ENCODE results near the gene SPATA45. TPM values are rescaled to one million over a fixed set of nuclear protein-coding genes. Genes with fewer than 3 reads are reported as not detected.

The SPATA45 gene
- total and polyA plus RNA-seq, 2 of the 8 experiments (the other 6 are each of a cell fraction or from before 2014, with no cell fraction given), result 0.21 to 0.65 TPM

- Histone ChIP-seq H3K27me3 (replicated peaks in 1 of 4; ENCODE audit: control insufficient read depth in 3 of 4, extremely low read depth in 1 of 4, insufficient read depth in 3 of 4, low read length in 3 of 4) (no peaks in the 10 kb centered on the region), H2BK12ac (ENCODE audit: low read depth, low read length) (no peak overlapping the region), H3K36me3 (ENCODE audit: control insufficient read depth in 2 of 4, insufficient read depth in 4 of 4, low read length in 3 of 4) (no peaks in the 10 kb centered on the region; a peak in 1 of 8 replicates), H3K79me2 (ENCODE audit: control insufficient read depth in 1 of 2, insufficient read depth in 2 of 2, low read length in 2 of 2) (no peaks in the 10 kb centered on the region), H3K9me3 (ENCODE audit: insufficient read depth in 2 of 2, low read depth in 1 of 2, low read length in 1 of 2) (no peaks in the 10 kb centered on the region), H3K27ac (ENCODE audit: low read depth, low read length) (no peak overlapping the region), H3K56ac (replicated peaks; ENCODE audit: insufficient read length, low read depth, low read length) (no peak overlapping the region), H3K23ac (ENCODE audit: insufficient read length) (no peak overlapping the region), H3K4ac (replicated peaks; ENCODE audit: insufficient read length, low read depth, low read length) (no peak overlapping the region), H3K18ac (ENCODE audit: extremely low read depth, low read length) (no peak overlapping the region), H3K79me1 (ENCODE audit: low read depth, low read length) (no peaks in the 10 kb centered on the region), H2BK20ac (ENCODE audit: low read length) (no peak overlapping the region), H3K4me2 (ENCODE audit: insufficient read depth in 1 of 2, low read depth in 2 of 2, low read length in 2 of 2) (no peak overlapping the region), H4K5ac (ENCODE audit: insufficient read length, low read depth, low read length) (no peak overlapping the region), H3K9ac (replicated peaks in 1 of 4; ENCODE audit: extremely low read depth in 1 of 4, low read depth in 3 of 4, low read length in 3 of 4) (no peak overlapping the region), H2AFZ (ENCODE audit: low read length) (no peak overlapping the region), H2BK5ac (ENCODE audit: low read depth, low read length) (no peak overlapping the region), H2AK5ac (ENCODE audit: low read depth, low read length) (no peak overlapping the region), H4K8ac (ENCODE audit: extremely low read depth, insufficient read depth, low read length) (no peak overlapping the region), H4K20me1 (replicated peaks in 1 of 2; ENCODE audit: control insufficient read depth in 1 of 2, insufficient read depth in 2 of 2, low read length in 2 of 2) (no peaks in the 10 kb centered on the region), H3K4me3 (ENCODE audit: extremely low read depth in 1 of 4, insufficient read depth in 2 of 4, low read depth in 3 of 4, low read length in 4 of 4) (no peak overlapping the region), H4K91ac (replicated peaks; ENCODE audit: insufficient read length, low read length) (no peak overlapping the region), H3K23me2 (ENCODE audit: low read depth, low read length) (no peaks in the 10 kb centered on the region), H3K4me1 (replicated peaks in 1 of 4; ENCODE audit: control insufficient read depth in 3 of 4, insufficient read depth in 4 of 4, low read length in 3 of 4) (peaks cover 0 to 2% (median 0%) of the 10 kb centered on the region in 4 experiments; a peak in 1 of 7 replicates), H2BK120ac (replicated peaks; ENCODE audit: low read depth, low read length) (no peak overlapping the region), H2BK15ac (ENCODE audit: low read length) (no peak overlapping the region), H3K14ac (ENCODE audit: insufficient read length) (no peak overlapping the region)
- ChIA-PET CTCF (ENCODE audit: partially characterized antibody) (interaction anchor here (0.9 to 2.9 kb wide), 4 partner anchors 10 to 88 kb away, joined by 3 to 12 read pairs (median 4); no protein-coding TSS in a partner anchor), POLR2A (ENCODE audit: partially characterized antibody) (interaction anchor here (1.0 to 2.3 kb wide), 5 partner anchors 10 to 72 kb away, joined by 3 to 8 read pairs (median 3); partner anchors contain the start of gene FLVCR1)
- 86% methylated on average over 5 of the region's 5 CpGs; no CpG with 5 or more reads in 1 of the 2 experiments for WGBS, 2 experiments (ENCODE audit: extremely low coverage in 1 of 2, insufficient coverage in 1 of 2, insufficient read length in 1 of 2, insufficient replicate concordance in 2 of 2, low coverage in 1 of 2, low lambda C conversion rate in 2 of 2, missing lambda C conversion rate in 1 of 2)
- DNase-seq (ENCODE audit: low read depth in 1 of 2, low spot score in 2 of 2) (no peak), FAIRE-seq (no peak)
- TF ChIP-seq SIN3A (conservative IDR thresholded peaks at IDR 0.05 in 1 of 2, IDR thresholded peaks at IDR 0.05 in 1 of 2; ENCODE audit: low read depth in 1 of 2, low read length in 2 of 2) (no peak), KDM5A (IDR thresholded peaks at IDR 0.05; ENCODE audit: low read length) (no peak)
Observed at GRCh38 chr1:212827831-212828278, 19.6 kb downstream of the SPATA45 start.

Measured in H1 (cell line).